Measurements from ENCODE around the gene NF2. TPM values are rescaled to one million over a fixed set of nuclear protein-coding genes. Genes with fewer than 3 reads are reported as not detected.

NF2 gene
- total RNA-seq, 1 experiment from 2014 or later = 47.7 TPM

DNA sequence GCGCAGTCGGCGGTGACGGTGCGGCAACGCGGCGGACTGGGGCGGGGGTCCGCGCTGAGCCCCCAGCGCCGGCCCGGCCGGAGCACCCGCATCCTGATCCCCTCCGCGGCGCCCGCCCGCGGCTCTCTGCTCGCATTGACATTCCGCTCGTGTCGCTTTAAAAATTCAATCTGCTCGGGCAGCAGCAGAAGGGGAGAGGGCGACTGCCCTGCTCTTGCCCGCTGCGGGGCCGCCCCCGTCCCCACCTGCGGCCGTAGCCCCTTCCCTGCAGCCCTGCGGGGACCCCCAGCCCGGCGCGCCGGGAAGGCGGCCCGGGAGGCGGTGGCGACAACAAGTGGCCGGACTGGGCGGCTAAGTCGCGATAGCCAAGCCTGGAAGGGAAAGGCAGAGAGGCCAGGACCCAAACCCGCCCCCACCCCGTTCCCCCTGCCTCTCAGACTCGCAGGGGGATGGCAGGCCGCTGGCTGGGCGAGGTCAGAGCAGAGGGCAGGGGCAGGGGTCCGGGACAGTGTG lies 117.4 kb downstream of the NF2 start:
- DNase-seq (ENCODE audit: low read depth, low spot score) = no peak
- in situ Hi-C loops (cut with HindIII; ENCODE audit: low pct_unique_long_range_greater_than_20kb, low sequenced_read_pairs) = no loop called here

DNA sequence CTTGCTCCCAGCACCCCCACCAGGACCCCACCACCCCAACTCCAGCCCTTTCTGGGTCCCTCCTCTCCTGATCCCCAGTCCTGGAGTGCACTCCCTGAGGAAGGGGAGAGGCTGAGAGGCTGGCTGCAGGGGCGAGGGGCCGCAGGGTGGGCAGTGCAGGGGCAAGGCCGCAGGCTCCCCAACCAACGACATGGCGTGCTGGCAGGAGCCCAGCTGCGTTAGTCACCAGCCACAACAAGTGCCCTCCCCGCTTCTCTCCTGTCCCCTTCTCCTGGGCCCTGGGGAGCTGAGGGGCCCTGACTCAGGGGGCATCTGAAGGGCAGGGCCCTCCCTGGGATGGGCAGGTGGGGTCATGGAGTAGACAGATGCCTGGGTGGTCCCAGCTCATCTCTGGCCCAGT lies 118.7 kb downstream of the NF2 start:
- DNase-seq (ENCODE audit: low read depth, low spot score) = no peak
- in situ Hi-C loops (cut with HindIII; ENCODE audit: low pct_unique_long_range_greater_than_20kb, low sequenced_read_pairs) = no loop called here

DNA sequence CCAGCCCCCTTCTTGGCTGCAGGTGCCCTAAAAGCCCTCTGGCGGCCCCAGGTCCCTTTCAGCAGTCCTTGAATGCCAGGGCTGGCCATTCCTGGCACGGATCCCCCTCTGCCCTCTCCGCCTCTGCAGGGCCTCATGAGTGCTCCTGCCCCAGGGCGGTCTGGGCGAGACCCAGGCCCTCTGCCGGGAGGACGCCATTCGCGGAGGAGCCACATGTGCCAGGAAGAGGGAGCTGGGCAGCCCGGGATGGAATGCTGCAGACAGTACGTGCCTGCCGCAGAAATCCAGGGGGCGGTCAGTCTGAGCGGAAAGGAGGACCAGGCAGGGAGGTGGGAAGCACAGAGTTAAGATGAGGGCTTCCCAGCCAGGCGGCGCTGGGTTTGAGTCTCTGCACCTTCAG lies 119.2 kb downstream of the NF2 start:
- in situ Hi-C loops (cut with HindIII; ENCODE audit: low pct_unique_long_range_greater_than_20kb, low sequenced_read_pairs) = no loop called here
- no peak for DNase-seq (ENCODE audit: low read depth, low spot score)

DNA sequence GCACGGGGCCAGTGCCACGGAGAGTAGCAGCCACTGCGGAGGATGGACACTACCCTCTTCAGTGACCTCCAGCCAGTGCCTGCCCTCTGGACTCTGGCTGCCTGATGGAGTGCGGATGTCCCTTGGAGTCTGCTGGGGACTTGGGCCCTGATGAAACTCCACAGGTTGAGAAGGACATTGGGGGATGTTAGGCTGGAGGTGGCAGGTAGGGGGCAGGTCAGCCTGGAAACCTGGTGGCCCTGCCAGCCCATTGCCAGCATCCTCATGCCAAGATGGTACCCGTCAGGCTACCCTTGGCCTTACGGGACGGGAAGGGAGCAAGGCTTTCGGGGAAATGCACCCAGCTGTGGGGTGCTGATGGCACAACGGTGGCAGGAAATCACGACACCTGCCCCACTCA lies 120.3 kb downstream of the NF2 start:
- no peak for DNase-seq (ENCODE audit: low read depth, low spot score)
- in situ Hi-C loops (cut with HindIII; ENCODE audit: low pct_unique_long_range_greater_than_20kb, low sequenced_read_pairs) = no loop called here

DNA sequence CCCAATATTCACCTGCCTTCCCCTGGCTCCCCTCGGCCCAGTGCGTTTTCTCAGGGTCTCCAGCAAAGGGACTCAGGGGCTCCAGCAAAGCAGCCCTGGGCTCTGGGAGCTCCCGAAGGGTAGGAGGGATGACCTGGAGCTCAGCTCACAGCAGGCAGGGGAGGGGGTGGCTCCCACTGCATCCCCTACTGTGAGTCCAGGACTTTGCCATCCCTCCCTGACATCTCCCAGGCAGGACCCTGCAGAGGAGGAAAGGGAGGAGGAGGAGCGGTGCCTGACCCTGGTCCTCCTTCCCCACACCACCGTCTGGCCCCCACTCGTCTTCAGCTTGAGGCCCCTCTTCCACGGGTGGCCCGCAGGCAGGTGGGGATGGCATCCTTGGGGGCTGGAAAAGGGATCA lies 121.4 kb downstream of the NF2 start:
- no peak for DNase-seq (ENCODE audit: low read depth, low spot score)
- in situ Hi-C loops (cut with HindIII; ENCODE audit: low pct_unique_long_range_greater_than_20kb, low sequenced_read_pairs) = no loop called here

DNA sequence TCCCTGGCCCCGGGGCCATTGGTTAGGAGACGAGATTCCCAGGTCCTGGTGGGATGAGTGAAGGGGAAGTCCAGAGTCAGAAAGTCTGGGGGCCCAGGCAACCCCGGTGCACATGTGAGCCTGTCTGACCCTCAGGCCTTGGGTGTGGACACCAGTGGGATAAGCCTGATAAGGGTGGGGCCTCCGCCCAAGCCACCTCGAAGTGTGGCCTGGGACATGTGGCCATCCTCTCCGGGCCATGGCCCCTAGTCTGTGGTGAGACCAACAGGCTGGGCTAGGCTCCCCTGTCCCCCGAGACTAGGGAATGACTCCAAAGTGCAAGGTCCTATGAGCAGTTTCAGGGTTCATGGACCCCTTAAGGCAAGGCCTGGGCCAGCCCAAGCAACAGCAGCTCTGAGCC lies 122.7 kb downstream of the NF2 start:
- DNase-seq (ENCODE audit: low read depth, low spot score) = no peak
- in situ Hi-C loops (cut with HindIII; ENCODE audit: low pct_unique_long_range_greater_than_20kb, low sequenced_read_pairs) = no loop called here

DNA sequence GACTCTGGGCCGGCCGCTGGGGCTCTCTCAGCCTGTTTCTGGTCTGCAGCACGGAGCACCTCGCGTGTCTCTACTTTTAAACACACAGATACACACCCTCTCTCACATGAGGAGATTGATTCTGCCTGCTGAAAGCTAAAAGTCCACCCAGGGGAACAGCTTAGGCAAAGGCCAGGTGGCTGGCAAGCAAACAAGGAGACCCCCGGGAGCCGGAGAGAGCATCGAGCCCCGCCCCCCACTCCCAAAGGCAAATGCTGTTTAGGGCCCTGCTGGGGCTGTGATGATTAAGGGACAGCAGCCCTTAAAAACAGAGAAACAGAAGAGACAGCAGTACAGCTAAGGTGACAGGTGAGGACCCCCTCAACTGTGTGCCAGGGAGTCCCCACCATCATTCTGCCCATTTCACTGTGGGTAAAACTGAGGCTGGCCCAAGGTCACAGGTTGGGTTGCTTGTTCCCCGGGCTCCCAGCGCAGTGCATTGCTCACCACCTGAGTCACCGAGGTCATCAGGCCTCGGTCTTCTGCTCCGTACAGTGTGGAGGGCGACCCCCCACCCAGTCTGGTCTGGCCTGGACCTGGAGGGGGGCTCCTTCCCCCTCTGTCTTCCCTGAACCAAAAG lies 123.2 kb downstream of the NF2 start:
- in situ Hi-C loops (cut with HindIII; ENCODE audit: low pct_unique_long_range_greater_than_20kb, low sequenced_read_pairs) = no loop called here
- no peak for DNase-seq (ENCODE audit: low read depth, low spot score)

DNA sequence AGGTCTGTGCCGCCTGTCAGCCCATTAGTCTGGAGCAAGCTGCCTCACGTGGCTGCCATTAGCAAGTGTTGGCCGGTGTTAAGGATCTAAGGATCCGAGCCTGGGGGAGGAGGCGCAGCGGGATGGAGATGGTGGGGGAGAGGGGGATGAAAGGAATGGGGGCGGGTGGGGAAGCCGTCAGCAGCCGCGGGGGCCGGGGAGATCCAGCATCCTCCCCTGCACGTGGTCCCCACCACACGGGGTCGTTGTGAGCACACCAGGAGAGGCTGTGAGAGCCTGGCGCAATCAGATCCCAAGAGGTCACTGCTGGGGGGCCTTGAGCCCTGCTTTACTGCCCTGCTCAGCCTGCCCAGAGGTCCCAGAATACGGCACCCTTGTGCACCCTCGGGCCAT lies 123.7 kb downstream of the NF2 start:
- in situ Hi-C loops (cut with HindIII; ENCODE audit: low pct_unique_long_range_greater_than_20kb, low sequenced_read_pairs) = no loop called here
- DNase-seq (ENCODE audit: low read depth, low spot score) = peak; percentile 44

DNA sequence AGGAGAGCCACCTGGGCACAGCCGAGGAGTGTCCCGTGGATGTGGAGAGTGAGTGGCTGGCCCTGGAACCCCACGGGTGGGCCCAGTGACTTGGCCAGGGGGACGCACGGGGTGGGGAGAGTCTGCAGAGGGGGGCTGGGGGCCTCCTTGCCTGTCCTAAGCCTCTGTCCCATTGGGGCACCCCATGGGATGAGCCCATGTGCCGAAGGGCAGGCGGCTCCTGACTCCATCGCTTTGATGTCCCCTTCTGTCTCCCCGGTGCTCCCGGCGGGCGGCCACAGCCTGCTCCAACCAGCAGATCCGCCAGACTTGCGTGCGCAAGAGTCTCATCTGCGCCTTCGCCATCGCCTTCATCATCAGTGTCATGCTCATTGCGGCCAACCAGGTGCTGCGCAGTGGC lies 125.7 kb downstream of the NF2 start:
- in situ Hi-C loops (cut with HindIII; ENCODE audit: low pct_unique_long_range_greater_than_20kb, low sequenced_read_pairs) = no loop called here
- no peak for DNase-seq (ENCODE audit: low read depth, low spot score)

DNA sequence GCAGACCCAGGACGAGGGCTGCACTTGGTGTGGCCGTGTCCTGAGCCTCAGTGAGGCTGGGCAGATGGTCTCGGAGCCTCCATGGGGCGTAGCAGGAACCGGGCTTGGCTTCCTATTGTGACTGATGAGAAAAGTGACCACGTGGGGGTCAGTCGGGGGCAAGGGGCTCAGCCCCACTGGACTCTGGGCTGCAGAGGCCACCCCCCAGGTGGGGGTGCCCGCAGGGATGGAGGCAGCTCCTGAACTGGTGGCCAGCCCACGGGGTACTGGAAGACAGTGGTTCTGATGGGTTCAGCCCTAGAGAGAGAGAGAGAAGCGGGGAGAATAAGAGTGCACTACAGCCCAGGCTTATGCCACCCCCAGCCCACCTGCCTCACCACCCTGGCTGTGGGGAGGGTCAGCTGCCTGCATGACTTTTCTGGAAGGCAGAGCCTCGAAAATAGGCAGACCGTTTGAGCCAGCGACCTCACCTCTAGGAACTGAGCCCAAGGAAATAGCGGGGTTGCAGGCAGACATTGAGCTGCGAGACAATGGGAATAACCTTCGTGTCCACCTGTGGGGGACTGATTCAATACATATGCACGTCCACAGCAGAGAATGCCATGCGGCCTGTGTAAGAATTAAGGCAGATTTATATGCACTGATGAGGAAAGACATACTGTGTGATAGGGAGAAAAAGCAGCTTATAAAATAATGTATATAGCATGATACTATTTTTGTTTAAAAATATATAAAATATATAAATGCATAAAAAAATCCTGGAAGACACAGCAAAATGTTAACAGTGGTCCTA lies 127.8 kb downstream of the NF2 start:
- DNase-seq (ENCODE audit: low read depth, low spot score) = no peak
- in situ Hi-C loops (cut with HindIII; ENCODE audit: low pct_unique_long_range_greater_than_20kb, low sequenced_read_pairs) = no loop called here

DNA sequence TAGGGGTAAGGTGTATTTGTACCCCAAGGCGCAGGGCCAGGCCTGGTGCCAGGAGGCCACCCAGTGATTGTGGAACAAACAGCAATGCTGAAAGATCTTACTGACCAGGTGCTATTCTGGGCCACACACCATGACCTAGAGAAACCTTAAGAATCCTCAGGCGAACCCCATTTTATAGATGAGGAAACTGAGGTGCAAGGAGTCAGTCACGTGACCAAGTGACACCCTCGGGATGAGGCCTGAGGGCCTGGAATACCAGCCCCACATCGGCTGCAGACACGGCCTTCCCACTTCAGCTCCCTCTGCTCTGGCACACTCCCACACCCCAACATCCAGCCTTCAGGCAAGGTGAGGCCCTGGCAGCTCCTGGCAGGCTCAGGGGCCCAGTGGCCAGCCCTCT lies 129.4 kb downstream of the NF2 start:
- DNase-seq (ENCODE audit: low read depth, low spot score) = no peak
- in situ Hi-C loops (cut with HindIII; ENCODE audit: low pct_unique_long_range_greater_than_20kb, low sequenced_read_pairs) = no loop called here

DNA sequence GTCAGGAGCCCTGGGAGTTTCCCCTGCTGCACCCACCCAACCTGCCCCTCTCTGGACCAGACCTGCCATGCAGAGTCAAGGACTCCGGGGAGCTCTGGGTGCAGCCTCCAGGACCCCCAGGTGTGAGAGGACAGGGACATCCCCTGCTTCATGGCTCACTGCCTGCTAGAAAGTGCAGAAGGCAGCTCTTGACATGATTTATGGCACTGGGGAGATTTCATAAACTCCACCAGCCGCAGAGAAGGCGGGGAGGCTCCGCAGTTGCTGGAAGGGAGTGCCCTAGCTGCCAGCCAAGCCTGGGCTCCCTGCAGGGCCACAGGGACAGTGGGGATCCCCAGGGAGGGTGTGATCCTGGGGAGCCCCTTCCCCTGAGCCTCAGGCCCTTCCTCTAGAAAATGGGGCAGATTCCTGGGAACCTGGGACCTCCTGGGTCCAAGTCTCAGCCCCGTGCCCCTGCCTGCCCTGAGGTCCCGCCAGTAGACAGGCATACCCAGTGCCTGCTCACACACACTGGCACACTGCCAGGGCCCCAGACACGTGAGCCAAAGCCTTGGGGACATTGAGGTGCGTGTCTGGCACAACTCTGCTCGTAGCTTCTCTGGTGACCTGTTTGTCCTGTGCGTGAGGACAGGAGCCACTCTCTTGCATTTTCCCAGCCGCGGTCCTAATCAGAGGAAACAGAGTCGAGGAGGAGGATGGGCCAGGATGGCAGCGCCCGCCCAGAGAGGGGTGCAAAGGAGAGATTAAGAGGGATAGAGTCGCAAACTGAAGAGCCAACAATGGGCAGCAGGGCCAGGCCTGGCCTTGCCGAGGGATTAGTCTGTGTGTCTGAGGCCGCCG lies 130.1 kb downstream of the NF2 start:
- DNase-seq (ENCODE audit: low read depth, low spot score) = no peak
- in situ Hi-C loops (cut with HindIII; ENCODE audit: low pct_unique_long_range_greater_than_20kb, low sequenced_read_pairs) = no loop called here

DNA sequence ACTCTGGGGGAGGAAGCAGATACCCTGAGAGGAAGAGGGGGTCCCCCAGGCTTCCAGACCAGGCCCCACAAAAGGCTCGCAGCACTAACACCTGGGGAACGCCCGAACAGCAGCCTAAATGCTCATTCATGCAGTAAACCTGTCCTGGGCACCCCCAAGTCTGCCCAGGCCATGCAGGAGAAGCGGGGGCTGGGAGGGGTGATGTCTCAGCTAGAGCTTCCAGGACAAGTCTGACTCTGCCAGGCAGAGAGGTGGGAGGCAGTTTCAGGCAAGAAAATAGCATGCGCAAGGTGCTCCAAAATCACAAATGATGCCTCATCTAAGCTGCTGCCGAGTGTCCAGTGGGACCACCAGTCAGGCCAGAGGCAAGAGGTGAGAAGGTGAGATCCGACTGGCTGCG lies 131.0 kb downstream of the NF2 start:
- no peak for DNase-seq (ENCODE audit: low read depth, low spot score)
- in situ Hi-C loops (cut with HindIII; ENCODE audit: low pct_unique_long_range_greater_than_20kb, low sequenced_read_pairs) = no loop called here

DNA sequence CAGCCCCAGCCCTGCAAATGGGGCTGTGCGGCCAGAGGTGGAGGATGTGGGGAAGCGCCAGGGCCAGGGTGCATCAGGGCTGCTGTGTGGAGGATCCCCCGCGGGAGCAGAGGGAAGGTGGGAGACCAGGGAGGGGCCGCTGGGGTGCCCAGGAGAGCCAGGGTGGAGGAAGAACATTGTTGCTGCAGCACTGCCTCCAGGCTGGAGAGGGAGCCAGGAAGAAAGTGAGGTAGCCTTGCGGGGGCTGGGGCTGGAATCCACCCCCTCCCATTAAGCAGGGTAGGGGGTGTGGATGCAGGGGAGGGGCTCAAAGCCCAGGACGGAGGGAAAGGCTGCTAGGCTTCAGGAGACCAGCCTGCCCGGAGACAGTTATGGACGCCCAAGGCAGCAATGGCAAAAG lies 131.4 kb downstream of the NF2 start:
- no peak for DNase-seq (ENCODE audit: low read depth, low spot score)
- in situ Hi-C loops (cut with HindIII; ENCODE audit: low pct_unique_long_range_greater_than_20kb, low sequenced_read_pairs) = no loop called here

DNA sequence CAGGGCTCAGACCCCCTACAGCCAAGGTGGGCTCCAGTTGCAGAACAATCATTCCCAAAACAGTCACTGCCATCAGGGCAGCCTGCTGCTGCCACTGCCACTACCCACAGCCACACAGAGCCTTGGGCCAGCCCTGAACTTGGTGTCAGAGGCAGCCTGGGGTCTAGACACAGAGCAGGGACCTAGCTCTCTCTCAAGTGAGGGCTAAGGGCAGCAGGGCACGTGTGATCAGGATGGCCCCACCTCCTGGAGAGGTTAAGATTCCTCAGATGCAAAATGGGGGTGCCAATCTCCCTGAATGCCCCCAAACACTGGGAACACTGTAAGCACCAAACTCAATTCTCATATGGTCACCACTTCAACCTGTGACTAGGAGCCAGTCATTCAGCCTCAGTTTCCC lies 132.0 kb downstream of the NF2 start:
- in situ Hi-C loops (cut with HindIII; ENCODE audit: low pct_unique_long_range_greater_than_20kb, low sequenced_read_pairs) = no loop called here

DNA sequence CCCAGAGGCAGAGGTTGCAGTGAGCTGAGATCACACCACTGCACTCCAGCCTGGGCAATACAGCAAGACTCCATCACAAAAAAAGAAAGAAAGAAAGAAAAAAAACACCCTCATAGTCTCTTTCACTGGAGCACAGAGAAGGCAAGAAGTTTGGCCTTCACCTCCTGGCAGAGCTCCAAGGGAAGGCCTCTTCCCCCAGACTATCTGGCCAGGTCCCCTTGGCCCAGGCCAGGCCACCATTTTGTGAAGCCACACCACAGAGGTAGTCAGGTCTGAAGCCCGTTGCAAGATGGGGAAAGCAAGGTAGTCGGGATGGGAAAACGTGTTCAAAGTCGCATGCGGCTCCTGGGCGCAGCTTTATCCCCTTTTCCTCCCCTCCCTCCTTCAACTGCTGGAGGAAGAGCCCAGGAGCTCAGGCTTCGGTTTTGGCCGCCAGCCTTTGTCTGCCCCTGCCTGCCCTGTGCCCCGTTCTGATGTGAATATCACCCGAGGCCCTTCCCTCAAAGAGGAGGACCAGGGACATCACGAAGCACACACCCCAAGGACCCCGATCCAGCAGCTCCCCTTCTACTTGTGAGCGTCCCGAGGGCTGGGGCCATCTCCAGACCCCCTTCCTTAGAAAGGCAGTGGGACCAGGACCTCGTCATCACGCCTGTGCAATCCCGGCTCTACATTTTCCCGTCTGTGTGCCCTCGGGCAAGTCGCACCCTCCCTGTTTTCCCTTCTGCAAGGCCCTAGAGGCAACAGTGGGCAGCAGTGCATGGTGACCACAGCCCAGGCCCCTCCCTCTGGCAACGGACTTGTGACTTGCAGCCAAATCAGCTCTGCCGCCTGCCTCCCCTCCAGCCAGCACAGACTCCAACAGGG lies 134.1 kb downstream of the NF2 start:
- no peak for DNase-seq (ENCODE audit: low read depth, low spot score)
- in situ Hi-C loops (cut with HindIII; ENCODE audit: low pct_unique_long_range_greater_than_20kb, low sequenced_read_pairs) = no loop called here

More for the DNA sequence above, 132.0 kb downstream of the NF2 start:
- DNase-seq (ENCODE audit: low read depth, low spot score) = no peak

DNA sequence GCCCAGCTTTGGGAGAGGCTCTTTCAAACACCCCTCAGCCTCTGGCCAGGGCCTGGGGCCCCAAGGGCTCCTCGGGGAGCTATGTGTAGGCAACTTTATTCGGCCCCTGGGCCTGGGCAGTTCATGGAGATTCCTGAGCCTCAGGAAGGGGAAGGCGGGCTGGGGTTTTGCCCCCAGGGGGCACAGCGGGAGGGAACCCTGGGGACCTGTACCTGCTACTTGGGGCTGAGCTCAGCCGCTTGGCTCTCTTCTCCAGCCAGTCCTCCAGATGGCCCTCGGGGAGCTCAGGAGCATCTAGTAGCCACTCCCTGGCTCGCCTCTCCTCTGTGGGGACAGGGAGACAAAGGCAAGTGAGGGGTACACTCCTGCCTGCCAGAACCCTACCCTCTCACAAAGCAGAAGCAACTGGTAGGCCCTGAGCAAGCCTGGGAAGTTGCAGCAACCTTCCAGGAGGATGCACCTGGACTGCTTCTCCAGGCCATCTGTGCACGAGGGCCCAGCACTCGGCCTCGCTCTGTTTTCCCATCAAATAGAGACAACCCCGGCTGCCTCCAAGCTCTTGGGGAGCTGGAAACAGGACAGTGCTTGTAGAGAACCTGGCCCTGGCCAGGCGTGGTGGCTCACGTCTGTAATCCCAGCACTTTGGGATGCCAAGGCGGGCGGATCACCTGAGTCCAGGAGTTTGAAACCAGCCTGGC lies 134.8 kb downstream of the NF2 start:
- no peak for DNase-seq (ENCODE audit: low read depth, low spot score)
- in situ Hi-C loops (cut with HindIII; ENCODE audit: low pct_unique_long_range_greater_than_20kb, low sequenced_read_pairs) = no loop called here
